HepG2 (cell line): ENCODE results near the gene NRBP1. TPM values are rescaled to one million over a fixed set of nuclear protein-coding genes. Genes with fewer than 3 reads are reported as not detected.
A peak's percentile ranks its signal among the peaks of the same experiment; 100 is the strongest.

ENCODE experiments used
- AGO1 ChIP-seq: fragments of 200-400 bp; formaldehyde crosslinking; IDR thresholded peaks from 2 replicates; pipeline ENCODE4 v1.6.1; 2017; ENCODE audit warnings: mild to moderate bottlenecking, low read depth, low read length, moderate library complexity; ENCODE audit not compliant: poor library complexity, severe bottlenecking
- BHLHE40 ChIP-seq: IDR thresholded peaks from 2 replicates; pipeline ENCODE4 v1.6.1; 2011; ENCODE audit warnings: low read length, improper control_type of control experiment
- CENPT ChIP-seq: sonication (generic); formaldehyde crosslinking; IDR thresholded peaks from 2 replicates; pipeline ENCODE4 v1.8.0; 2022; ENCODE audit warnings: low read depth, mild to moderate bottlenecking, moderate library complexity, missing genetic modification reagents
- FOXC1 ChIP-seq: sonication (generic); formaldehyde crosslinking; IDR thresholded peaks from 2 replicates; pipeline ENCODE4 v1.8.0; 2022; ENCODE audit warnings: mild to moderate bottlenecking, missing genetic modification reagents, borderline replicate concordance
- HCFC1 ChIP-seq: fragments of 150-350 bp; IDR thresholded peaks from 2 replicates; pipeline ENCODE4 v1.6.1; 2014; ENCODE audit warnings: low read depth, low read length
- LRRFIP1 ChIP-seq: sonication (generic); formaldehyde crosslinking; conservative IDR thresholded peaks from 2 replicates; pipeline ENCODE4 v1.4.0; 2020; ENCODE audit warnings: missing genetic modification reagents
- ONECUT2 ChIP-seq: sonication (generic); formaldehyde crosslinking; IDR thresholded peaks from 2 replicates; pipeline ENCODE4 v1.4.0; 2020; ENCODE audit warnings: missing genetic modification reagents
- PHF20 ChIP-seq: sonication (generic); formaldehyde crosslinking; IDR thresholded peaks from 2 replicates; pipeline ENCODE4 v1.5.0; 2020; ENCODE audit warnings: mild to moderate bottlenecking, missing genetic modification reagents
- PHF21A ChIP-seq: sonication (generic); formaldehyde crosslinking; IDR thresholded peaks from 2 replicates; pipeline ENCODE4 v1.5.0; 2020; ENCODE audit warnings: mild to moderate bottlenecking, missing genetic modification reagents
- SP4 ChIP-seq: sonication (generic); formaldehyde crosslinking; IDR thresholded peaks from 2 replicates; pipeline ENCODE4 v1.8.1; 2023; ENCODE audit warnings: mild to moderate bottlenecking, missing genetic modification reagents
- TAF15 ChIP-seq: fragments of 200-400 bp; formaldehyde crosslinking; IDR thresholded peaks from one replicate; pipeline ENCODE4 v1.6.1; 2018; ENCODE audit warnings: mild to moderate bottlenecking, low read depth, low read length; ENCODE audit not compliant: poor library complexity, severe bottlenecking
- THAP9 ChIP-seq: sonication (generic); formaldehyde crosslinking; IDR thresholded peaks from 2 replicates; pipeline ENCODE4; 2020; ENCODE audit warnings: missing genetic modification reagents, mild to moderate bottlenecking, borderline replicate concordance
- WIZ ChIP-seq: sonication (generic); formaldehyde crosslinking; IDR thresholded peaks from 2 replicates; pipeline ENCODE4 v1.5.1; 2020; ENCODE audit warnings: mild to moderate bottlenecking, missing genetic modification reagents
- ZNF276 ChIP-seq: sonication (generic); formaldehyde crosslinking; IDR thresholded peaks from 2 replicates; pipeline ENCODE4 v1.4.0; 2020; ENCODE audit warnings: mild to moderate bottlenecking, low read depth, missing genetic modification reagents
- ZNF546 ChIP-seq: sonication (generic); formaldehyde crosslinking; conservative IDR thresholded peaks from 2 replicates; pipeline ENCODE4 v1.8.1; 2023; ENCODE audit warnings: mild to moderate bottlenecking, missing genetic modification reagents
- ZNF552 ChIP-seq: sonication (generic); formaldehyde crosslinking; IDR thresholded peaks from 2 replicates; pipeline ENCODE4 v1.9.0; 2022; ENCODE audit warnings: missing genetic modification reagents, mild to moderate bottlenecking, borderline replicate concordance
- ZNF784 ChIP-seq: sonication (generic); formaldehyde crosslinking; IDR thresholded peaks from 2 replicates; pipeline ENCODE4 v1.5.1; 2020; ENCODE audit warnings: missing genetic modification reagents, mild to moderate bottlenecking, borderline replicate concordance
- ZNF790 ChIP-seq: sonication (generic); formaldehyde crosslinking; IDR thresholded peaks from 2 replicates; pipeline ENCODE4 v1.8.0; 2022; ENCODE audit warnings: missing genetic modification reagents, mild to moderate bottlenecking, borderline replicate concordance
- ZSCAN31 ChIP-seq: sonication (generic); formaldehyde crosslinking; IDR thresholded peaks from 2 replicates; pipeline ENCODE4 v1.5.0; 2020; ENCODE audit warnings: low read depth, mild to moderate bottlenecking, missing genetic modification reagents
- polyA plus RNA-seq, 8 experiments: library from polyadenylated mRNA; depleted of rRNA in 3 of 8; stranded (reverse) in 7 of 8; unstranded in 1 of 8; fragments of >200 nt; fragmentation: Illumina TruSeq in 4 of 8; extraction: Trizol in 4 of 8; gene quantifications; 2 replicates each; pipeline versions ENCODE4 v1.2.1 to v1.2.3, GENCODE V29; 2011 to 2016; ENCODE audit warnings: low read depth in 4 of 8, missing spikeins in 1 of 8, mixed read lengths in 1 of 8; ENCODE audit not compliant: insufficient read depth in 1 of 8
- total RNA-seq, 5 experiments: library from RNA; depleted of rRNA; stranded (reverse); fragments of >200 nt; fragmentation: Illumina TruSeq; extraction: Trizol; gene quantifications; 2 replicates each; pipeline ENCODE4 v1.2.3, GENCODE V29; 2016; ENCODE audit warnings: low read depth in 1 of 5

Gene NRBP1
- total and polyA plus RNA-seq, 2 of the 13 experiments (the other 11 are each of a cell fraction or from before 2014, with no cell fraction given), result 165 to 240 TPM

- TF ChIP-seq ZNF784 (CRISPR knock-in tag) (0 out of 2 replicates have a peak, but pooled peaks have one; percentile 67), ZNF552 (CRISPR knock-in tag) (no peak), LRRFIP1 (no peak), SP4 (no peak), FOXC1 (CRISPR knock-in tag) (peak; percentile 55; the same call in 1 of the 2 replicates), AGO1 (peak; percentile 97), ZNF276 (CRISPR knock-in tag) (no peak), WIZ (CRISPR knock-in tag) (no peak), HCFC1 (peak; percentile 76), PHF20 (peak; percentile 55), ZNF790 (CRISPR knock-in tag) (no peak), TAF15 (peak; percentile 93), PHF21A (CRISPR knock-in tag) (no peak), ONECUT2 (CRISPR knock-in tag) (no peak), BHLHE40 (peak; percentile 52; the same call in 1 of the 2 replicates), THAP9 (CRISPR knock-in tag) (peak; percentile 4; the same call in 1 of the 2 replicates), ZNF546 (CRISPR knock-in tag) (no peak), CENPT (CRISPR knock-in tag) (no peak), ZSCAN31 (no peak; the same call in 1 of the 2 replicates)
Measured at GRCh38 chr2:27380626-27381545, 47.5 kb upstream of the NRBP1 start, which contains the start of gene ZNF513 (continued).
